Measurements from ENCODE around the gene IL12B. TPM values are rescaled to one million over a fixed set of nuclear protein-coding genes. Genes with fewer than 3 reads are reported as not detected.

Gene IL12B
- total RNA-seq, 4 donors from 2014 or later = 0.17 TPM; not detected in 3

DNA sequence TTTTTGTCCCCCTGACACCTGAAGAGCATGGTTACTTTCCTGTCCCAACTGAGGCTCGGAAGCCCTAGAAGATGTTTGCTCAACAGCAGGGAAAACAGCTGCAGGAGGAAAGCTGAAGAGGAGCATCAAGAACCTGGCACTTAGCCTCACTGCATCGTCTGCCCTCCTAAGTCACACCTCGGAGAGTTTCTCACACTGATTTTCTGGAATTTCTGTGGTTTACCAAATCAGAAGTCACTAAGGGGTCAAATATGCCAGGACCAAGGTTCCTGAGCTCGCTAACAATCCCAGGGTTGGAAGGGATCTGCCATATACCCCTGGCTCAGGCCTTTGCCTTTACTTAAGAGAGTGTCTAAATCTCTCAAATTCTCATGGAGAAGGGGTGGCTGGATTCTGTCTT is 5.3 kb downstream of the IL12B start:
- intact Hi-C loops (cut with DNase I) = no loop called here
- H3K4me3 ChIP-seq = no peak overlapping the region
- no peaks in the 10 kb centered on the region for H3K4me1 ChIP-seq
- TF ChIP-seq POLR2A (IDR thresholded peaks at IDR 0.05; ENCODE audit: low read depth) (no peak), CTCF (IDR thresholded peaks at IDR 0.05) (no peak), POLR2AphosphoS5 (IDR thresholded peaks at IDR 0.05) (no peak), EP300 (IDR thresholded peaks at IDR 0.05) (no peak)
- no peak for DNase-seq (ENCODE audit: extremely low spot score)
- 63% methylated on average over 4 of the region's 4 CpGs for WGBS
- H3K27me3 ChIP-seq = peaks cover 0 to 25% (median 0%) of the 10 kb centered on the region in 4 donors
- no peaks in the 10 kb centered on the region for H3K9me3 ChIP-seq
- H3K36me3 ChIP-seq = no peaks in the 10 kb centered on the region
- no peak overlapping the region for H3K27ac ChIP-seq (replicated peaks in 1 of 4)

GRCh38 chr5:159324102-159324755 is 6.1 kb downstream of the IL12B start:
- no peaks in the 10 kb centered on the region for H3K36me3 ChIP-seq
- no peaks in the 10 kb centered on the region for H3K4me1 ChIP-seq
- DNase-seq (ENCODE audit: extremely low spot score) = no peak
- TF ChIP-seq POLR2A (IDR thresholded peaks at IDR 0.05; ENCODE audit: low read depth) (no peak), CTCF (IDR thresholded peaks at IDR 0.05) (no peak), POLR2AphosphoS5 (IDR thresholded peaks at IDR 0.05) (no peak), EP300 (IDR thresholded peaks at IDR 0.05) (no peak)
- 89% methylated on average over 3 of the region's 3 CpGs for WGBS
- H3K9me3 ChIP-seq = no peaks in the 10 kb centered on the region
- H3K27ac ChIP-seq (replicated peaks in 1 of 4) = no peak overlapping the region
- H3K4me3 ChIP-seq = no peak overlapping the region
- H3K27me3 ChIP-seq = peaks cover 0 to 19% (median 0%) of the 10 kb centered on the region in 4 donors
- intact Hi-C loops (cut with DNase I) = no loop called here

GRCh38 chr5:159322180-159322579 is 8.1 kb downstream of the IL12B start:
- intact Hi-C loops (cut with DNase I) = no loop called here
- no peak for DNase-seq (ENCODE audit: extremely low spot score)
- Histone ChIP-seq H3K4me1 (no peaks in the 10 kb centered on the region), H3K4me3 (no peak overlapping the region), H3K27ac (replicated peaks in 1 of 4) (no peak overlapping the region), H3K36me3 (no peaks in the 10 kb centered on the region), H3K27me3 (no peaks in the 10 kb centered on the region), H3K9me3 (no peaks in the 10 kb centered on the region)
- no peak for TF ChIP-seq POLR2A (IDR thresholded peaks at IDR 0.05; ENCODE audit: low read depth)
- TF ChIP-seq EP300 (IDR thresholded peaks at IDR 0.05) = no peak
- no peak for TF ChIP-seq CTCF (IDR thresholded peaks at IDR 0.05)
- no peak for TF ChIP-seq POLR2AphosphoS5 (IDR thresholded peaks at IDR 0.05)
- WGBS = 93% methylated on average over 6 of the region's 6 CpGs

GRCh38 chr5:159319832-159320231 is 10.5 kb downstream of the IL12B start:
- no peak overlapping the region for H3K4me3 ChIP-seq
- H3K27ac ChIP-seq (replicated peaks in 1 of 4) = no peak overlapping the region
- 58% methylated on average over 2 of the region's 2 CpGs for WGBS
- no peaks in the 10 kb centered on the region for H3K36me3 ChIP-seq
- intact Hi-C loops (cut with DNase I) = no loop called here
- no peaks in the 10 kb centered on the region for H3K4me1 ChIP-seq
- H3K27me3 ChIP-seq = peaks cover 0 to 4% (median 0%) of the 10 kb centered on the region in 4 donors
- no peak for DNase-seq (ENCODE audit: extremely low spot score)
- H3K9me3 ChIP-seq = no peaks in the 10 kb centered on the region
- no peak for TF ChIP-seq POLR2A (IDR thresholded peaks at IDR 0.05; ENCODE audit: low read depth)

DNA sequence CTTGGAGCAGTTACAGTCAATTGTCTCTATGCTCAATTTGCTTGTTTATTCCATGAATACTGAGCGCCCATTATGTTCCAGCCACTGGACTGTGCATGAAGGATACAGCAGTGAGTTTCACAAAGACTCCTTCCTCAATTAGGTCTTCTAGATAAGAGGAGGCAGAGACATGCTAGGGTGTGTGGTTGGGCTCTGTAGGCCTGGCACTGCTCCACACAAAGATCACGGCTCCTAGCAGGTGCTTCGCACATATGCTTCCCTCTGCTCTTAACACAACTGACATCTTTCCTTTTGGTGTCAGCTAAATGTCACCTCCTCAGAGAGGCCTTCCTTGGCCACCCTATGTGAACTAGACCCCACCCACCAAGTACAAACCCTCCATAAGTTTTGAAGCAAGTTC is 10.9 kb downstream of the IL12B start:
- Histone ChIP-seq H3K27ac (replicated peaks in 1 of 4) (no peak overlapping the region), H3K27me3 (peaks cover 0 to 7% (median 0%) of the 10 kb centered on the region in 4 donors), H3K4me3 (no peak overlapping the region), H3K4me1 (no peaks in the 10 kb centered on the region), H3K9me3 (no peaks in the 10 kb centered on the region), H3K36me3 (no peaks in the 10 kb centered on the region)
- intact Hi-C loops (cut with DNase I) = no loop called here
- WGBS = 67% methylated on average over 3 of the region's 3 CpGs
- DNase-seq (ENCODE audit: extremely low spot score) = no peak
- no peak for TF ChIP-seq POLR2A (IDR thresholded peaks at IDR 0.05; ENCODE audit: low read depth)
- TF ChIP-seq EP300 (IDR thresholded peaks at IDR 0.05) = no peak
- TF ChIP-seq POLR2AphosphoS5 (IDR thresholded peaks at IDR 0.05) = no peak
- TF ChIP-seq CTCF (IDR thresholded peaks at IDR 0.05) = no peak
